HepG2 (cell line): ENCODE results near the gene PLAC9. TPM values are rescaled to one million over a fixed set of nuclear protein-coding genes. Genes with fewer than 3 reads are reported as not detected.

Source experiments
- ATAC-seq: fragments of 200-7000 bp; cut with Tn5 transposase; 3 replicates; pipeline ENCODE4 v1.9.1; 2020; ENCODE audit warnings: mild to moderate bottlenecking, moderate library complexity
- BruUV-seq: library from RNA; stranded (reverse); fragments of 400-500 nt; replicated peaks from 2 replicates; lab custom pipeline; 2021; lab: Mats Ljungman, UMichigan
- CTCF ChIA-PET: fragments of 300-600 bp; formaldehyde crosslinking; extraction: SDS; loops from one replicate; lab custom pipeline; 2021; ENCODE audit warnings: low total read pairs, inconsistent platforms, low intra/inter-chr PET ratio; lab: Yijun Ruan, JAX
- POLR2A ChIA-PET: fragments of 350-600 bp; sonication (Branson Sonifier 250); formaldehyde crosslinking; loops from one replicate; lab custom pipeline; 2020; ENCODE audit warnings: antibody characterized with exemption, inconsistent platforms; lab: Yijun Ruan, JAX
- DNase-seq: peaks from one replicate; pipeline ENCODE4 v3.0.0-alpha.2; 2015; ENCODE audit warnings: low spot score
- FAIRE-seq: peaks from 3 replicates; lab custom pipeline; 2011; peaks lifted over from hg19 to GRCh38; lab: Jason Lieb, UNC
- H2AFZ ChIP-seq: one replicate; pipeline ENCODE4 v1.6.1; 2011; ENCODE audit warnings: low read length, inconsistent platforms
- H3K27ac ChIP-seq: fragments of 300-600 bp; 3 replicates; pipeline ENCODE4 v1.8.0; 2011; ENCODE audit warnings: mixed run types, mild to moderate bottlenecking, mixed read lengths, low read length, inconsistent platforms; ENCODE audit not compliant: insufficient read depth; ENCODE audit errors: extremely low read length
- H3K27me3 ChIP-seq, 2 experiments: fragments of 200-600 bp in 1 of 2; 2 replicates in 1 of 2; 3 replicates in 1 of 2; pipeline versions ENCODE4 v1.6.0 to v1.8.0; 2011; ENCODE audit warnings: low read length in 2 of 2, mild to moderate bottlenecking in 2 of 2, moderate library complexity in 2 of 2, inconsistent platforms in 1 of 2; ENCODE audit not compliant: insufficient read depth in 2 of 2, control insufficient read depth in 1 of 2
- H3K36me3 ChIP-seq, 2 experiments: fragments of 200-600 bp in 1 of 2; replicated peaks in 1 of 2; 2 replicates in 1 of 2; 3 replicates in 1 of 2; pipeline versions ENCODE4 v1.5.1 to v1.8.0; 2011; ENCODE audit warnings: low read length in 2 of 2, inconsistent platforms in 1 of 2; ENCODE audit not compliant: insufficient read depth in 2 of 2, control insufficient read depth in 1 of 2
- H3K4me1 ChIP-seq: 2 replicates; pipeline ENCODE4 v1.5.1; 2012; ENCODE audit warnings: low read length, inconsistent platforms; ENCODE audit not compliant: insufficient read depth
- H3K4me2 ChIP-seq: 2 replicates; pipeline ENCODE4 v1.6.0; 2011; ENCODE audit warnings: low read depth, low read length, inconsistent platforms
- H3K4me3 ChIP-seq, 3 experiments: fragments of 200-600 bp in 1 of 3; sonication (generic), shearing (Covaris generic) in 1 of 3; replicated peaks in 1 of 3; 2 replicates each; pipeline ENCODE4 v1.5.1; 2011 to 2016; ENCODE audit warnings: low read length in 3 of 3, inconsistent platforms in 2 of 3, low read depth in 2 of 3, mild to moderate bottlenecking in 2 of 3, control low read depth in 1 of 3, mixed read lengths in 1 of 3; ENCODE audit not compliant: insufficient read depth in 1 of 3
- H3K79me2 ChIP-seq: one replicate; pipeline ENCODE4 v1.6.1; 2011; ENCODE audit warnings: low read length, inconsistent platforms; ENCODE audit not compliant: insufficient read depth
- H3K9ac ChIP-seq: 2 replicates; pipeline ENCODE4 v1.6.0; 2011; ENCODE audit warnings: mild to moderate bottlenecking, low read depth, low read length, inconsistent platforms; ENCODE audit not compliant: insufficient read depth
- H3K9me3 ChIP-seq: 2 replicates; pipeline ENCODE4 v1.5.1; 2012; ENCODE audit warnings: mild to moderate bottlenecking, low read length
- H4K20me1 ChIP-seq: 2 replicates; pipeline ENCODE4 v1.6.0; 2011; ENCODE audit warnings: inconsistent platforms, mild to moderate bottlenecking, low read length, moderate library complexity; ENCODE audit not compliant: insufficient read depth
- ADNP ChIP-seq: sonication (generic); formaldehyde crosslinking; IDR thresholded peaks from 2 replicates; pipeline ENCODE4 v1.4.0; 2020; ENCODE audit warnings: missing genetic modification reagents
- AHR ChIP-seq: IDR thresholded peaks from 2 replicates; pipeline ENCODE4 v1.6.1; 2018; ENCODE audit warnings: missing genetic modification reagents, missing compliant biosample characterization
- BCL6 ChIP-seq: IDR thresholded peaks from 2 replicates; pipeline ENCODE4 v1.6.1; 2016; ENCODE audit warnings: missing genetic modification reagents, missing compliant biosample characterization
- CBX1 ChIP-seq: IDR thresholded peaks from one replicate; pipeline ENCODE4 v1.6.1; 2016; ENCODE audit warnings: antibody characterized with exemption, low read depth
- MATR3 ChIP-seq: sonication (generic); formaldehyde crosslinking; IDR thresholded peaks from 2 replicates; pipeline ENCODE4 v1.4.0; 2020; ENCODE audit warnings: missing genetic modification reagents
- MIER3 ChIP-seq: IDR thresholded peaks from 2 replicates; pipeline ENCODE4 v1.6.1; 2016; ENCODE audit warnings: missing compliant biosample characterization, borderline replicate concordance
- PLRG1 ChIP-seq: fragments of 450-650 bp; conservative IDR thresholded peaks from 2 replicates; pipeline ENCODE4 v1.6.1; 2016
- SYNCRIP ChIP-seq: fragments of 200-400 bp; formaldehyde crosslinking; IDR thresholded peaks from 2 replicates; pipeline ENCODE4 v1.6.1; 2018; ENCODE audit warnings: mild to moderate bottlenecking, low read depth, low read length; ENCODE audit not compliant: insufficient read depth
- TEAD2 ChIP-seq: sonication (generic); formaldehyde crosslinking; IDR thresholded peaks from 2 replicates; pipeline ENCODE4 v1.9.0; 2021; ENCODE audit warnings: missing genetic modification reagents
- U2AF2 ChIP-seq: fragments of 200-400 bp; formaldehyde crosslinking; IDR thresholded peaks from 2 replicates; pipeline ENCODE4 v1.6.1; 2017; ENCODE audit warnings: low read depth, mild to moderate bottlenecking, low read length
- ZNF276 ChIP-seq: sonication (generic); formaldehyde crosslinking; IDR thresholded peaks from 2 replicates; pipeline ENCODE4 v1.4.0; 2020; ENCODE audit warnings: mild to moderate bottlenecking, low read depth, missing genetic modification reagents
- ZNF788 ChIP-seq: sonication (generic); formaldehyde crosslinking; IDR thresholded peaks from 2 replicates; pipeline ENCODE4 v1.5.0; 2020; ENCODE audit warnings: mild to moderate bottlenecking, missing genetic modification reagents, borderline replicate concordance
- WGBS: methylation state at CpG from one replicate; pipeline ENCODE4 v1.1.6; 2017; ENCODE audit warnings: low lambda C conversion rate; 5-methylcytosine and 5-hydroxymethylcytosine counted together
- in situ Hi-C: cut with HindIII; loops from 2 replicates; pipeline ENCODE4 v1.10.0; 2017; ENCODE audit warnings: low pct_unique_long_range_greater_than_20kb; ENCODE audit not compliant: extremely low pct_ligation_motif_present
- intact Hi-C: fragments of 100-400 bp; cut with micrococcal nuclease; formaldehyde crosslinking; loops from one replicate; pipeline ENCODE4 v1.10.0; 2022; ENCODE audit not compliant: unreplicated experiment
- polyA plus RNA-seq, 8 experiments: library from polyadenylated mRNA; depleted of rRNA in 3 of 8; stranded (reverse) in 7 of 8; unstranded in 1 of 8; fragments of >200 nt; fragmentation: Illumina TruSeq in 4 of 8; extraction: Trizol in 4 of 8; gene quantifications; 2 replicates each; pipeline versions ENCODE4 v1.2.1 to v1.2.3, GENCODE V29; 2011 to 2016; ENCODE audit warnings: low read depth in 4 of 8, missing spikeins in 1 of 8, mixed read lengths in 1 of 8; ENCODE audit not compliant: insufficient read depth in 1 of 8
- total RNA-seq, 5 experiments: library from RNA; depleted of rRNA; stranded (reverse); fragments of >200 nt; fragmentation: Illumina TruSeq; extraction: Trizol; gene quantifications; 2 replicates each; pipeline ENCODE4 v1.2.3, GENCODE V29; 2016; ENCODE audit warnings: low read depth in 1 of 5

The PLAC9 gene
- total and polyA plus RNA-seq, 2 of the 13 experiments (the other 11 are each of a cell fraction or from before 2014, with no cell fraction given) = not detected

GRCh38 chr10:80194373-80195045 lies 62.0 kb downstream of the PLAC9 start:
- H3K79me2 ChIP-seq = peaks cover 46% of the 10 kb centered on the region
- WGBS = 96% methylated on average over 11 of the region's 11 CpGs
- no peak overlapping the region for H3K9ac ChIP-seq
- intact Hi-C loops (no loop called here), in situ Hi-C loops (no loop called here)
- no peak overlapping the region for H3K4me2 ChIP-seq
- H3K4me3 ChIP-seq = no peak overlapping the region
- ATAC-seq = no peak
- H3K4me1 ChIP-seq = peaks cover 40% of the 10 kb centered on the region
- no peak for FAIRE-seq
- peaks cover 3% of the 10 kb centered on the region; the same call in 1 of the 2 replicates for H4K20me1 ChIP-seq
- no peaks in the 10 kb centered on the region for H3K27me3 ChIP-seq
- no peak for DNase-seq
- no peak overlapping the region for H3K27ac ChIP-seq
- no peak overlapping the region for H2AFZ ChIP-seq
- BruUV-seq = no TSS peak
- H3K9me3 ChIP-seq = no peaks in the 10 kb centered on the region
- CTCF ChIA-PET = no interaction called here
- POLR2A ChIA-PET = no interaction called here
- no peak for TF ChIP-seq SYNCRIP
- TF ChIP-seq ZNF788 (CRISPR knock-in tag) = no peak
- no peak for TF ChIP-seq ZNF276 (CRISPR knock-in tag)
- TF ChIP-seq MIER3 = no peak
- no peak for TF ChIP-seq BCL6 (CRISPR knock-in tag)
- TF ChIP-seq AHR (CRISPR knock-in tag) = no peak
- TF ChIP-seq PLRG1 = no peak
- TF ChIP-seq CBX1 = no peak
- no peak for TF ChIP-seq MATR3 (CRISPR knock-in tag)
- no peak for TF ChIP-seq U2AF2
- TF ChIP-seq TEAD2 (CRISPR knock-in tag) = no peak
- TF ChIP-seq ADNP (CRISPR knock-in tag) = no peak
- H3K36me3 ChIP-seq = no peaks in the 10 kb centered on the region; a peak in 1 of 5 replicates

Other genes starting within 250 kb of the PLAC9 start
- gene SFTPD, start 183.6 kb upstream of the PLAC9 start, total RNA-seq (2016; rRNA removed; fragmentation: Illumina TruSeq; extraction: Trizol) = not detected in 2 replicates
- not detected in 2 replicates for gene SFTPD, start 183.6 kb upstream of the PLAC9 start, polyA plus RNA-seq (2011; rRNA removed)
- 8.4 and 11.2 TPM in 2 replicates for gene TMEM254, start 54.1 kb upstream of the PLAC9 start, total RNA-seq (2016; rRNA removed; fragmentation: Illumina TruSeq; extraction: Trizol)
- 30.7 and 39.0 TPM in 2 replicates for gene TMEM254, start 54.1 kb upstream of the PLAC9 start, polyA plus RNA-seq (2011; rRNA removed)
- 51.5 and 63.3 TPM in 2 replicates for gene ANXA11, start 72.8 kb downstream of the PLAC9 start, total RNA-seq (2016; rRNA removed; fragmentation: Illumina TruSeq; extraction: Trizol)
- gene ANXA11, start 72.8 kb downstream of the PLAC9 start, polyA plus RNA-seq (2011; rRNA removed) = 27.4 and 30.6 TPM in 2 replicates
- 76.9 and 101 TPM in 2 replicates for gene MAT1A, start 156.9 kb downstream of the PLAC9 start, total RNA-seq (2016; rRNA removed; fragmentation: Illumina TruSeq; extraction: Trizol)
- 57.1 and 71.8 TPM in 2 replicates for gene MAT1A, start 156.9 kb downstream of the PLAC9 start, polyA plus RNA-seq (2011; rRNA removed)
- gene DYDC1, start 224.0 kb downstream of the PLAC9 start, total RNA-seq (2016; rRNA removed; fragmentation: Illumina TruSeq; extraction: Trizol) = not detected in 2 replicates
- gene DYDC1, start 224.0 kb downstream of the PLAC9 start, polyA plus RNA-seq (2011; rRNA removed) = not detected in 2 replicates
- gene DYDC2, start 224.1 kb downstream of the PLAC9 start, total RNA-seq (2016; rRNA removed; fragmentation: Illumina TruSeq; extraction: Trizol) = 2.3 and 4.2 TPM in 2 replicates
- 0.98 and 2.3 TPM in 2 replicates for gene DYDC2, start 224.1 kb downstream of the PLAC9 start, polyA plus RNA-seq (2011; rRNA removed)